GM18909 (cell line): ENCODE measurements around the gene RMND5B.

Experiments used
- ATAC-seq: cut with Tn5 transposase; IDR thresholded peaks from one replicate; pipeline ENCODE4 v1.9.1; 2021; ENCODE audit warnings: mild to moderate bottlenecking; ENCODE audit not compliant: unreplicated experiment, poor library complexity

Gene RMND5B

DNA sequence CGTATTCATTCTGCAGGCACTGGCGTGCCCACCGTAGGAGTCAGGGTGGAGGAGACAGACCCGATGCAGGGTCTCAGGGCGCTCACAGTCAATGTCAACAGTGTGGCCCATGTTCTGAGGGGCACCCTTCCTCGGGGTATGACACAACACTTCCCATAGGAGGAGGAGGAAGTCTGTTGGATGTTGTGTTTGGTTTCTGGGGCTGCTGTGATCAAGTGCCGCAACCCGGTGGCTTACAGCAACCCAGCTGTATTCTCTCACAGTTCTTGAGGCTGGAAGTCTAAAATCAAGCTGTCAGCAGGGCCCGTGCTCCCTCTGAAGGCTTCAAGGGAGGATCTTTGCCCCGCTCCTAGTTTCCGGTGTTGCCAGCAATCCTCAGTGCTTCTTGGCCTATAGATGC lies 67.9 kb downstream of the RMND5B start:
- ATAC-seq = no peak

- ATAC-seq = no peak
Measured at GRCh38 chr5:178199581-178200434, 69.0 kb downstream of the RMND5B start.
